Ovary (tissue), 3 donors: ENCODE results near the gene UTS2R.

Experiments
- POLR2A ChIP-seq: fragments of 450-650 bp; IDR thresholded peaks from one replicate; pipeline ENCODE4 v1.6.1; 2017; ENCODE audit warnings: antibody characterized with exemption, mild to moderate bottlenecking, moderate library complexity
- TF ChIP-seq, protein P1 (sequence below), 3 donors: fragments of 450-650 bp in 2 of 3; fragments of 200-600 bp in 1 of 3; IDR thresholded peaks; one replicate each; pipeline versions ENCODE4 v1.5.1 to v1.8.0; 2016 to 2022; ENCODE audit warnings: antibody characterized with exemption in 3 of 3, mild to moderate bottlenecking in 1 of 3
- donor health status: DM: no; HTN: no; CAD: no.

DNA sequence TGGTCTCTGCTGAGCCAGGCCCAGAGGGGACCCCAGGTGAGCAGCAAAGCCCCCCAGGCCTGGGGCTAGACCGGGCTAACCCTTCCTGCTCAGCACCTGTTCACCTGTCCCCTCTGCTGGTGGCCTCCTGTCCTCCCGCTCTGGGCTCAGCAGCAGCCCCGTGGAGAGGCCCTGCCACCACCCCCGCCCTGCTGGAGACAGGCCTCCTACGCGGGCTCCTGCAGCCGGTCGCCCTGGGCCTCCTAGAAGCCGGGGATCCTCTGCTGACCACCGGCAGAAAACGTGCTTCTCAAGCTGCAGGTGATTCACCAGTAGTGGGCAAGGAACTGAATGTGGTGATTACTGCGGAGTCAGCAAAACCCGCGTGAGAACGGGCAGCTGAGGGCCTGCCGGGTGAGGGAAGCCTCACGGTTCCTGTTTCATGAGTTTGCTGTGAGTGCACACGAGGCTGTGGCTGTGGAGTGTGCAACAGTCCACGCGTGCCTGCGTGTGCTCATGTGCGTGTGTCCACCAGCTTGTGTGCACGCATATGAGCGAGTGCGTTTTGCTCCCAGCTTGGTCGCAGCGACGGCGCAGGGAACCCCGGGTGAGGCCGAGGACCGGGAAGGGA is 38.8 kb upstream of the UTS2R start:
- TF ChIP-seq, protein P1, sequence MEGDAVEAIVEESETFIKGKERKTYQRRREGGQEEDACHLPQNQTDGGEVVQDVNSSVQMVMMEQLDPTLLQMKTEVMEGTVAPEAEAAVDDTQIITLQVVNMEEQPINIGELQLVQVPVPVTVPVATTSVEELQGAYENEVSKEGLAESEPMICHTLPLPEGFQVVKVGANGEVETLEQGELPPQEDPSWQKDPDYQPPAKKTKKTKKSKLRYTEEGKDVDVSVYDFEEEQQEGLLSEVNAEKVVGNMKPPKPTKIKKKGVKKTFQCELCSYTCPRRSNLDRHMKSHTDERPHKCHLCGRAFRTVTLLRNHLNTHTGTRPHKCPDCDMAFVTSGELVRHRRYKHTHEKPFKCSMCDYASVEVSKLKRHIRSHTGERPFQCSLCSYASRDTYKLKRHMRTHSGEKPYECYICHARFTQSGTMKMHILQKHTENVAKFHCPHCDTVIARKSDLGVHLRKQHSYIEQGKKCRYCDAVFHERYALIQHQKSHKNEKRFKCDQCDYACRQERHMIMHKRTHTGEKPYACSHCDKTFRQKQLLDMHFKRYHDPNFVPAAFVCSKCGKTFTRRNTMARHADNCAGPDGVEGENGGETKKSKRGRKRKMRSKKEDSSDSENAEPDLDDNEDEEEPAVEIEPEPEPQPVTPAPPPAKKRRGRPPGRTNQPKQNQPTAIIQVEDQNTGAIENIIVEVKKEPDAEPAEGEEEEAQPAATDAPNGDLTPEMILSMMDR (IDR thresholded peaks at IDR 0.05), result no peak
- TF ChIP-seq POLR2A, result no peak
